Heart left ventricle (tissue), 13 donors: ENCODE results near the gene BTG4.

Experiments
- CTCF ChIP-seq, 12 donors: fragments of 200-600 bp; sonication (generic) in 4 of 12; IDR thresholded peaks; one replicate each; pipeline versions ENCODE4 v1.5.0 to v1.8.0; 2018 to 2022; ENCODE audit warnings: antibody characterized with exemption in 12 of 12, mild to moderate bottlenecking in 5 of 12
- POLR2A ChIP-seq, 2 donors: fragments of 450-650 bp; IDR thresholded peaks; one replicate each; pipeline ENCODE4 v1.6.1; 2017; ENCODE audit warnings: antibody characterized with exemption in 2 of 2, mild to moderate bottlenecking in 2 of 2, moderate library complexity in 2 of 2
- donor health status: ischemic (EF 13 %, LVEDD 7.1; RV severe dilation, severe dysfunction).
- donor health status: DM: no; HTN: yes; CAD: no.
- donor health status: DM: no; HTN: no; CAD: no.
- donor health status: ischemic (EF 25% LVEDD 6.9; RV normal size, moderate dysfunction).
- donor health status: ischemic (EF 25% LVEDD 5.7; RV mildly dilated, moderate dysfunction).
- donor health status: ischemic (EF 35%, LVEDD 5.7; RV mildly dilated, moderate dysfunction).
- donor health status: nonischemic (EF 11% LVEDD 7.7; RV severe dilation, severe dysfunction).
- donor health status: DM: yes; HTN: yes; CAD: no.
- donor health status: PGD.
- donor health status: ischemic (EF 29% LVEDD 5.4; RV normal size, mild dysfunction).
- donor health status: nonischemic (EF 23%, LVEDD 6.1; RV moderate dilation, normal function).

- TF ChIP-seq CTCF (IDR thresholded peaks at IDR 0.05) (no peak), POLR2A (IDR thresholded peaks at IDR 0.05) (no peak)
Measured at GRCh38 chr11:111500481-111500880, 11.7 kb downstream of the BTG4 start.
